ENCODE data around the gene CNOT11.

DNA sequence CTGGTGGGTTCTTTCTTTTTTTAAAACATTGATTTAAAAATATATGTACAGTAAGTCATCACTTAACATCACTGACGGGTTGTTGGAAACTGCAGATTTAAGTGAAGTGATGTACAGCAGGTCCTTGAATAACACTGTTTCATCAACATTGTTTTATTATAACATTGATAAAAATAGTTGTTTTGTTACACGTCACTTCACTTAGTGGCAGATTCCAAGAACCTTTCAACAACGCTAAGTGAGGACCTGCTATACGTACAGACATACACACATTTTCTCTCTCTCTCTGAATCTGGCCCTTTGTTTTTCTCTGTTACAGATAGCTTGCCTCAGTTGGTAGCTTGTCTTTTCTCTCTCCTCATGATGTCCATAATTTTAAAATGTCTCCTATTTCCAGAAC, 9.5 kb downstream of the CNOT11 start:
- TF ChIP-seq, protein P1, sequence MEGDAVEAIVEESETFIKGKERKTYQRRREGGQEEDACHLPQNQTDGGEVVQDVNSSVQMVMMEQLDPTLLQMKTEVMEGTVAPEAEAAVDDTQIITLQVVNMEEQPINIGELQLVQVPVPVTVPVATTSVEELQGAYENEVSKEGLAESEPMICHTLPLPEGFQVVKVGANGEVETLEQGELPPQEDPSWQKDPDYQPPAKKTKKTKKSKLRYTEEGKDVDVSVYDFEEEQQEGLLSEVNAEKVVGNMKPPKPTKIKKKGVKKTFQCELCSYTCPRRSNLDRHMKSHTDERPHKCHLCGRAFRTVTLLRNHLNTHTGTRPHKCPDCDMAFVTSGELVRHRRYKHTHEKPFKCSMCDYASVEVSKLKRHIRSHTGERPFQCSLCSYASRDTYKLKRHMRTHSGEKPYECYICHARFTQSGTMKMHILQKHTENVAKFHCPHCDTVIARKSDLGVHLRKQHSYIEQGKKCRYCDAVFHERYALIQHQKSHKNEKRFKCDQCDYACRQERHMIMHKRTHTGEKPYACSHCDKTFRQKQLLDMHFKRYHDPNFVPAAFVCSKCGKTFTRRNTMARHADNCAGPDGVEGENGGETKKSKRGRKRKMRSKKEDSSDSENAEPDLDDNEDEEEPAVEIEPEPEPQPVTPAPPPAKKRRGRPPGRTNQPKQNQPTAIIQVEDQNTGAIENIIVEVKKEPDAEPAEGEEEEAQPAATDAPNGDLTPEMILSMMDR (IDR thresholded peaks at IDR 0.05; ENCODE audit: low read depth, low read length): no peak
- TF ChIP-seq EZH2phosphoT487 (IDR thresholded peaks at IDR 0.05; ENCODE audit: low read depth): no peak
